Measurements from ENCODE around the gene AQP6.

AQP6 gene

DNA sequence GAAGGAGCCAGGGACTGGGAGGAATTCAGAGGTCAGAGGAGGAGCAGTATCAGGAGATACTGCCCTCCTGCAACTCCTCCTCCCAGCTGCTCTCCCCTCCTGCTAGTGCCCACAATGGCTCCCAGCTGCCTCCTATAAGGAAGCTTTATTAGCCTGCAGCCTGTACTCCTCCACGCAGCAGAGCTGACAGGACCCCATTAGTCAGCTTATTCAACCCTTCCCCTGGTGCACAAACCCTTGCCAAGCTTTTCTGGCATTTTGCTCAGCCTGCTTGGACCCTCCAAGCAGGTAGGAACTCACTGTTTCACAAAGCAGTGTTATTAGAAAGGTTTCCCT, 29.2 kb upstream of the AQP6 start:
- no peak overlapping the region for H3K4me3 ChIP-seq (ENCODE audit: low read depth, low read length)
- TF ChIP-seq, protein P1, sequence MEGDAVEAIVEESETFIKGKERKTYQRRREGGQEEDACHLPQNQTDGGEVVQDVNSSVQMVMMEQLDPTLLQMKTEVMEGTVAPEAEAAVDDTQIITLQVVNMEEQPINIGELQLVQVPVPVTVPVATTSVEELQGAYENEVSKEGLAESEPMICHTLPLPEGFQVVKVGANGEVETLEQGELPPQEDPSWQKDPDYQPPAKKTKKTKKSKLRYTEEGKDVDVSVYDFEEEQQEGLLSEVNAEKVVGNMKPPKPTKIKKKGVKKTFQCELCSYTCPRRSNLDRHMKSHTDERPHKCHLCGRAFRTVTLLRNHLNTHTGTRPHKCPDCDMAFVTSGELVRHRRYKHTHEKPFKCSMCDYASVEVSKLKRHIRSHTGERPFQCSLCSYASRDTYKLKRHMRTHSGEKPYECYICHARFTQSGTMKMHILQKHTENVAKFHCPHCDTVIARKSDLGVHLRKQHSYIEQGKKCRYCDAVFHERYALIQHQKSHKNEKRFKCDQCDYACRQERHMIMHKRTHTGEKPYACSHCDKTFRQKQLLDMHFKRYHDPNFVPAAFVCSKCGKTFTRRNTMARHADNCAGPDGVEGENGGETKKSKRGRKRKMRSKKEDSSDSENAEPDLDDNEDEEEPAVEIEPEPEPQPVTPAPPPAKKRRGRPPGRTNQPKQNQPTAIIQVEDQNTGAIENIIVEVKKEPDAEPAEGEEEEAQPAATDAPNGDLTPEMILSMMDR (IDR thresholded peaks at IDR 0.05; ENCODE audit: low read depth, low read length): no peak

GRCh38 chr12:49944046-49944445, 28.7 kb upstream of the AQP6 start:
- H3K4me3 ChIP-seq (ENCODE audit: low read depth, low read length): no peak overlapping the region
- TF ChIP-seq, protein P1 (IDR thresholded peaks at IDR 0.05; ENCODE audit: low read depth, low read length): no peak

- TF ChIP-seq, protein P1 (IDR thresholded peaks at IDR 0.05; ENCODE audit: low read depth, low read length): no peak
- H3K4me3 ChIP-seq (ENCODE audit: low read depth, low read length): no peak overlapping the region
Observed at GRCh38 chr12:49944718-49945117, 28.0 kb upstream of the AQP6 start.

DNA sequence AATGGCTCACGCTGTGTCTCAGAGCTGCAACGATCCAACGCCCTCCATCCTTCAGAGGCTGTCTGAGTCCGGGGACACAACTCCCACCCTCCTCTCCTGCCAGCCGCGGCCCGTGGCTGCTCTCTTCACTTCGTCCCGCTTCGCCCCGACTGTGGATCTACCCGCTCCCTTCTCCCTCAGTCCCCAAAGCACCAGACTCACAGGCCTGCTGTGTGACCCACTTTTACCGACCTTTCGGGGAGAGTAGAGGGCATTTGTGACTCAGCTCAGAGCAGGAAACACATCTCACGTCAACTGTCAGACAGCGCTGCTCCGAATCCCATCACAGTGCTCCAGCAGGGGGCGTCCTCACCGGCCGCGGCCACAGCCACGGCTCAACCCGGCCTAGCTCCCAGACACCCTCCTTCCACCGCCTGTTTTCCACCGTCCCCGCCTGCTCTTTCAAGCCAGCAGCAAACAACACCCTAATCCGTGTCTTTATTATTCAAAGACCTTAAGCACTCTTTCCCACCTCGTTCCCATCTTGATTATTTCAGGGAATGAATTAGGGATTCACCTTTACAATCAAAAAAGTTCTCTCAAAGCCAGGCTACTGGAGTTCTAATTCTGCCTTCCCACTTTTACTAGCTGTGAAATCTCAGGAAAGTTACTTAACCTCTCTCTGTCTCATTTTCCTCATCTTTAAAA, 27.2 kb upstream of the AQP6 start:
- TF ChIP-seq, protein P1 (IDR thresholded peaks at IDR 0.05; ENCODE audit: low read depth, low read length): peak; percentile 95
- H3K4me3 ChIP-seq (ENCODE audit: low read depth, low read length): no peak overlapping the region

DNA sequence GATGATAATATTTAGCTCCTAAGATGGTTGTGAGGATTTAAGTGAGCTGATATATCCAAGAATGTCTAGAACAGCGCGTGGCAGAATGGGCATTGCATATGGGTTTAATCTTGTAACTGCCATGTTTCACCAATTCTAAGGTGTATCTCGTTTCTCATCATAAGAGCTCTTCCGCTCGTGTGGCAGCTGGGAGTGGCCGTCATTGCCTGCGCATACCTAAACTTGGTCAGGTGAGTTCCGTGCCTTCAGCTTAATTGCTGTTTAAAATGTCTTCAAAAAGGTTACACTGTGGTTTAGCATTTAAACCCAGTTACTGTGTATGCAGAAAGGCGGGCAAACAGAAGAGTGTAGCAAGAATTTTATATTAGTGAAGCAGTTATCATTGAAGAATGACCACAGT, 26.7 kb upstream of the AQP6 start:
- H3K4me3 ChIP-seq (ENCODE audit: low read depth, low read length): no peak overlapping the region

DNA sequence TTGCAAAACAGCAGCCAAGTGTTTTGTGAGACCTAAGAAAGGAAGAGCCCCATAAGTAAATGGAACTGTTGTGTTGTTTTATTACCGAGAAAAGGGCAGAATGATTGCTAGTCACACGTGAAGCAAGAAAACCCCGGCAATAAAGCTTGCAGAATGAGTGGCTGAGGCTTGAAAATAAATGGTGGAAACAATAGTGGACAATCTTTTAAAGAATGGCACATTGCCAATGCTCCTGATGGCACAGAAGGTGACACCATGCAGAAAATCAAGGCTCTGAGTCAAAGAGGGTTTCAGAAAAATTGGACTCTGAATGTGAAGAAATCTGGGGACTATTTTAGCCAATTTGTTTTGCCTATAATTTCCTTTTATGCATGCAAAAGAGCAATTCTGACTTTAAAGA, 26.2 kb upstream of the AQP6 start:
- H3K4me3 ChIP-seq (ENCODE audit: low read depth, low read length): no peak overlapping the region
- TF ChIP-seq, protein P1 (IDR thresholded peaks at IDR 0.05; ENCODE audit: low read depth, low read length): no peak

More for the DNA sequence above, 26.7 kb upstream of the AQP6 start:
- TF ChIP-seq, protein P1 (IDR thresholded peaks at IDR 0.05; ENCODE audit: low read depth, low read length): no peak

GRCh38 chr12:49947593-49948226, 25.0 kb upstream of the AQP6 start:
- TF ChIP-seq, protein P1 (IDR thresholded peaks at IDR 0.05; ENCODE audit: low read depth, low read length): no peak
- H3K4me3 ChIP-seq (ENCODE audit: low read depth, low read length): no peak overlapping the region
